Measurements from ENCODE around the gene DLAT. TPM values are rescaled to one million over a fixed set of nuclear protein-coding genes. Genes with fewer than 3 reads are reported as not detected.

DLAT gene
- total RNA-seq, result 59.2 and 61.8 TPM in 2 replicates

GRCh38 chr11:112024773-112025678 is at the start of gene DLAT:
TSS of gene DLAT (plus strand) at chr11:112025408. CDS start at chr11:112025473, 65 bp downstream.
- peak within 1 kb of the TSS; percentile 100 for H3K4me3 Mint-ChIP-seq
- H3K27me3 Mint-ChIP-seq, result no peaks in the 10 kb centered on the region
- H3K36me3 Mint-ChIP-seq (ENCODE audit: low read depth), result peaks cover 39% of the 10 kb centered on the region
- peak; percentile 96 for DNase-seq
- H3K4me1 Mint-ChIP-seq, result peaks cover 16% of the 10 kb centered on the region
- H3K9me3 Mint-ChIP-seq, result no peaks in the 10 kb centered on the region
- intact Hi-C loops (cut with micrococcal nuclease), result loop anchor here (1.0 to 5.0 kb wide), 9 partner anchors 48 to 420 kb away; partner anchors contain the start of genes ALG9, CFAP68, FDXACB1 and NKAPD1
- peak within 1 kb of the TSS; percentile 100 for H3K27ac Mint-ChIP-seq

- Mint-ChIP-seq H3K27me3 (peaks cover 6% of the 10 kb centered on the region), H3K4me3 (peak overlapping the region; percentile 71)
- no peak for DNase-seq
Observed at GRCh38 chr11:111976119-111976766, 49.0 kb upstream of the DLAT start.

GRCh38 chr11:111976767-111977145 is 48.5 kb upstream of the DLAT start:
- H3K4me1 Mint-ChIP-seq, result peaks cover 11% of the 10 kb centered on the region
- H3K36me3 Mint-ChIP-seq (ENCODE audit: low read depth), result peaks cover 23% of the 10 kb centered on the region
- no peak for DNase-seq
- H3K27me3 Mint-ChIP-seq, result peaks cover 6% of the 10 kb centered on the region
- H3K4me3 Mint-ChIP-seq, result peak overlapping the region; percentile 71
- H3K9me3 Mint-ChIP-seq, result no peaks in the 10 kb centered on the region
- intact Hi-C loops (cut with micrococcal nuclease), result loop anchor here (5.0 kb wide), 1 partner anchor 46 kb away; no protein-coding TSS in a partner anchor
- H3K27ac Mint-ChIP-seq, result no peak overlapping the region

More at GRCh38 chr11:111976119-111976766, 49.0 kb upstream of the DLAT start:
- intact Hi-C loops (cut with micrococcal nuclease), result loop anchor here (5.0 kb wide), 1 partner anchor 46 kb away; no protein-coding TSS in a partner anchor
- no peak overlapping the region for H3K27ac Mint-ChIP-seq
- H3K9me3 Mint-ChIP-seq, result no peaks in the 10 kb centered on the region
- H3K4me1 Mint-ChIP-seq, result peaks cover 11% of the 10 kb centered on the region
- peaks cover 24% of the 10 kb centered on the region for H3K36me3 Mint-ChIP-seq (ENCODE audit: low read depth)

GRCh38 chr11:111977146-111978027 is 47.8 kb upstream of the DLAT start:
- peak; percentile 68 for DNase-seq
- Mint-ChIP-seq H3K27ac (no peak overlapping the region), H3K27me3 (peaks cover 6% of the 10 kb centered on the region), H3K36me3 (ENCODE audit: low read depth) (peaks cover 26% of the 10 kb centered on the region), H3K9me3 (no peaks in the 10 kb centered on the region), H3K4me3 (peak overlapping the region; percentile 76), H3K4me1 (peaks cover 13% of the 10 kb centered on the region)
- intact Hi-C loops (cut with micrococcal nuclease), result loop anchor here (5.0 kb wide), 1 partner anchor 45 kb away; no protein-coding TSS in a partner anchor

- intact Hi-C loops (cut with micrococcal nuclease), result loop anchor here (5.0 kb wide), 1 partner anchor 44 kb away; no protein-coding TSS in a partner anchor
- H3K27ac Mint-ChIP-seq, result no peak overlapping the region
- H3K4me1 Mint-ChIP-seq, result peaks cover 10% of the 10 kb centered on the region
- no peak for DNase-seq
- peaks cover 28% of the 10 kb centered on the region for H3K36me3 Mint-ChIP-seq (ENCODE audit: low read depth)
- H3K9me3 Mint-ChIP-seq, result no peaks in the 10 kb centered on the region
- H3K4me3 Mint-ChIP-seq, result peak overlapping the region; percentile 76
- peaks cover 6% of the 10 kb centered on the region for H3K27me3 Mint-ChIP-seq
Observed at GRCh38 chr11:111978028-111978771, 47.0 kb upstream of the DLAT start.

- H3K27ac Mint-ChIP-seq, result no peak overlapping the region
- intact Hi-C loops (cut with micrococcal nuclease), result no loop called here
- peaks cover 25% of the 10 kb centered on the region for H3K36me3 Mint-ChIP-seq (ENCODE audit: low read depth)
Observed at GRCh38 chr11:111980062-111980461, 45.1 kb upstream of the DLAT start.

GRCh38 chr11:111981270-111981669 is 43.9 kb upstream of the DLAT start:
- no peak overlapping the region for H3K4me3 Mint-ChIP-seq
- no peak for DNase-seq
- H3K27me3 Mint-ChIP-seq, result peaks cover 6% of the 10 kb centered on the region
- peaks cover 9% of the 10 kb centered on the region for H3K4me1 Mint-ChIP-seq
- no peaks in the 10 kb centered on the region for H3K9me3 Mint-ChIP-seq
- H3K27ac Mint-ChIP-seq, result no peak overlapping the region
- H3K36me3 Mint-ChIP-seq (ENCODE audit: low read depth), result peaks cover 22% of the 10 kb centered on the region
- intact Hi-C loops (cut with micrococcal nuclease), result no loop called here

More at GRCh38 chr11:111980062-111980461, 45.1 kb upstream of the DLAT start:
- peaks cover 10% of the 10 kb centered on the region for H3K4me1 Mint-ChIP-seq
- H3K27me3 Mint-ChIP-seq, result peaks cover 6% of the 10 kb centered on the region
- H3K4me3 Mint-ChIP-seq, result no peak overlapping the region
- H3K9me3 Mint-ChIP-seq, result no peaks in the 10 kb centered on the region
- no peak for DNase-seq

- Mint-ChIP-seq H3K27me3 (peaks cover 3% of the 10 kb centered on the region), H3K27ac (no peak overlapping the region), H3K4me1 (peaks cover 7% of the 10 kb centered on the region), H3K4me3 (no peak overlapping the region), H3K36me3 (ENCODE audit: low read depth) (peaks cover 26% of the 10 kb centered on the region), H3K9me3 (no peaks in the 10 kb centered on the region)
- intact Hi-C loops (cut with micrococcal nuclease), result loop anchor here (1.0 to 2.0 kb wide), 3 partner anchors 43 to 103 kb away; partner anchors contain the start of genes CFAP68 and FDXACB1
- DNase-seq, result peak; percentile 85
Observed at GRCh38 chr11:111982019-111982464, 43.2 kb upstream of the DLAT start.

- Mint-ChIP-seq H3K4me1 (peaks cover 5% of the 10 kb centered on the region), H3K9me3 (no peaks in the 10 kb centered on the region), H3K27ac (no peak overlapping the region), H3K36me3 (ENCODE audit: low read depth) (peaks cover 26% of the 10 kb centered on the region), H3K4me3 (no peak overlapping the region), H3K27me3 (peaks cover 3% of the 10 kb centered on the region)
- intact Hi-C loops (cut with micrococcal nuclease), result loop anchor here (1.0 to 2.0 kb wide), 3 partner anchors 44 to 104 kb away; partner anchors contain the start of genes CFAP68 and FDXACB1
- no peak for DNase-seq
Observed at GRCh38 chr11:111982541-111983186, 42.5 kb upstream of the DLAT start.

GRCh38 chr11:111983187-111983986 is 41.8 kb upstream of the DLAT start:
- H3K27ac Mint-ChIP-seq, result no peak overlapping the region
- no peak for DNase-seq
- H3K27me3 Mint-ChIP-seq, result no peaks in the 10 kb centered on the region
- H3K9me3 Mint-ChIP-seq, result no peaks in the 10 kb centered on the region
- peaks cover 30% of the 10 kb centered on the region for H3K36me3 Mint-ChIP-seq (ENCODE audit: low read depth)
- no peak overlapping the region for H3K4me3 Mint-ChIP-seq
- peaks cover 2% of the 10 kb centered on the region for H3K4me1 Mint-ChIP-seq
- intact Hi-C loops (cut with micrococcal nuclease), result loop anchor here (2.0 kb wide), 2 partner anchors 45 to 105 kb away; partner anchors contain the start of genes CFAP68 and FDXACB1

GRCh38 chr11:111986589-111986988 is 38.6 kb upstream of the DLAT start:
- Mint-ChIP-seq H3K27me3 (no peaks in the 10 kb centered on the region), H3K9me3 (no peaks in the 10 kb centered on the region), H3K4me1 (peaks cover 2% of the 10 kb centered on the region), H3K27ac (no peak overlapping the region), H3K4me3 (no peak overlapping the region), H3K36me3 (ENCODE audit: low read depth) (peaks cover 35% of the 10 kb centered on the region)
- intact Hi-C loops (cut with micrococcal nuclease), result no loop called here
- no peak for DNase-seq

Measured in activated CD4-positive, alpha-beta T cell treated with anti-CD3 and anti-CD28 coated beads, Interleukin-2, amount 10 ng/mL, durations not matched to agents 24 days and 14 days (primary cell).